ENCODE measurements around the gene IL36G.

IL36G gene

GRCh38 chr2:113025737-113026136 lies 47.9 kb downstream of the IL36G start:
- DNase-seq, result no peak

GRCh38 chr2:113027691-113028090 lies 49.9 kb downstream of the IL36G start:
- no peak for DNase-seq

GRCh38 chr2:113028112-113028511 lies 50.3 kb downstream of the IL36G start:
- no peak for DNase-seq

GRCh38 chr2:113032737-113033136 lies 54.9 kb downstream of the IL36G start:
- no peak for DNase-seq

GRCh38 chr2:113034016-113034415 lies 56.2 kb downstream of the IL36G start:
- DNase-seq, result no peak

Measured in left hindlimb (tissue), 1 donor.